NCI-H1092 treated with DMSO at 0.1 percent for 48 hours (cell line): ENCODE measurements around the gene ERFL.

Source experiments
- DNase-seq: peaks from one replicate; lab custom pipeline; 2025; lab: John Stamatoyannopoulos, UW

Gene ERFL

GRCh38 chr19:41897820-41898219 is 30.4 kb downstream of the ERFL start:
- DNase-seq, result no peak

DNA sequence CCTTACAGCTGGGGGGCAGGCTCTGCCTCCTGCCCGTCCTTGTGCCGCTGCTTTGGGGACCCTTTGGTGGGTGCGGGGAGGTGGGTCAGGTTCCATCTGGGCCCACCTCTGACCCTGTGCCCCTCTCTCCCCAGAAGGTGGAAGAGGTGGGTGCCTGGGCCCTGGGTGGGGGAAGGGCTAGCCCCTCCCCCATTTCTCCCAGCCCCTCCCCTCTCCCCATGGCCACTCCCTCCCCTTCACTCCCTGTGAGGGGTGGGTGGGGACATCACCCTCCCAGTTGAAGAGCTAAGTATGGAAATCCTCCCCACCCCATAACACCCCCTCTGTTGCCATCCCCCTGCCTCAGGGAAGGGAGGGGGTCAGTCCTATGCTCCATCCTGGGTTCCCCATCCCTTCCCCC is 31.1 kb downstream of the ERFL start:
- no peak for DNase-seq

DNA sequence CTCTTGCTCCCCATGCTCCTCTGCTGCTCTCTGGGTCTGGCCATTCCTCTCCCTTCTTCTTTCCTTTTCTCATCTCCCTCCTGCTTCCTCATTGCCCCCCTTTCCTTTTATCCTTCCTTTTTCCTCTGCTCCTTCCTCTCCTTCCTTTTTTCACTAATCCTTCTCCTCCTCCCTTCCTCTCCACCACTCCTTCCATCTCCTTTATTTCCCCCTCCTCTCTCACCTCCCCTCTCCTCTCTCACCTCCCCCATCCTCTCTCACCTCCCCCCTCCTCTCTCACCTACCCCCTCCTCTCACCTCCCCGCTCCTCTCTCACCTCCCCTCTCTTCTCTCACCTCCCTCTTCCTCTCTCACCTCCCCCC is 31.7 kb downstream of the ERFL start:
- DNase-seq, result no peak

- no peak for DNase-seq
Observed at GRCh38 chr19:41895745-41896580, 32.3 kb downstream of the ERFL start.

- no peak for DNase-seq
Observed at GRCh38 chr19:41894350-41894749, 33.9 kb downstream of the ERFL start.

DNA sequence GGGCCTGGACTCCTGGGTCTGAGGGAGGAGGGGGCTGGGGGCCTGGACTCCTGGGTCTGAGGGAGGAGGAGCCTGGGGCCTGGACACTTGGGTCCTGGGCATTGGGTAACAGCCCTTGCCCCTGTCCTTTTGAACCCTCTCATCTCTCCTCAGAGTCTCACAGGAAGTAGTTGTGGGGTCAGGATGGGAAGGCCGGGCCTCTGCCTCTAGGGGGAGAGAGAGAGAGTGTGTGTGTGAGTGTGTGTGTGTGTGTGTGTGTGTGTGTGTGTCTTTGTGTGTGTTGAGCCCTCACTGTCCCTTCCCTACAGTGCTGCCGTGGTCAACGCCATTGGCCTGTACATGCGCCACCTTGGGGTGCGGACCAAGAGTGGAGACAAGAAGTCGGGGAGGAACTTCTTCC is 34.4 kb downstream of the ERFL start:
- no peak for DNase-seq

GRCh38 chr19:41892173-41892902 is 35.9 kb downstream of the ERFL start:
- DNase-seq, result no peak

DNA sequence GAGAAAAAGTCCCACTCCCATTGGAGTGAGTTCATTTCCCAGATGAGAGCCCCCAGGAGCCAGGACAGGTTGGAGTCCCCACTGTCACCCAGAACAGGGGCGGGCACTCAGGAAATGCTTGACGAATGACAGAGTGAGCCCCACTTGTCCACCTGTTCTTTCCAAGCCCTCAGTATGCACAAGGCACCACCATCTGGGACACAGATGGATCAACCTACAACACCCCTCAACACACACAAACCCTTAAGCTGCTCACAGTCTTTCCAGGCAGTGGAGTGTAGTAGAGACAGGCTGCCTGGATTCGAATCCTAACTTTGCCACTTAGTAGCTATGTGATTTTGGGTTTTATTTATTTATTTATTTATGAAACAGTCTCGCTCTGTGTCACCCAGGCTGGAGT is 37.3 kb downstream of the ERFL start:
- no peak for DNase-seq

GRCh38 chr19:41889896-41890295 is 38.4 kb downstream of the ERFL start:
- no peak for DNase-seq

GRCh38 chr19:41888926-41889325 is 39.3 kb downstream of the ERFL start:
- DNase-seq, result no peak

GRCh38 chr19:41887711-41888382 is 40.4 kb downstream of the ERFL start:
- no peak for DNase-seq

- no peak for DNase-seq
Observed at GRCh38 chr19:41886761-41887710, 41.2 kb downstream of the ERFL start.

DNA sequence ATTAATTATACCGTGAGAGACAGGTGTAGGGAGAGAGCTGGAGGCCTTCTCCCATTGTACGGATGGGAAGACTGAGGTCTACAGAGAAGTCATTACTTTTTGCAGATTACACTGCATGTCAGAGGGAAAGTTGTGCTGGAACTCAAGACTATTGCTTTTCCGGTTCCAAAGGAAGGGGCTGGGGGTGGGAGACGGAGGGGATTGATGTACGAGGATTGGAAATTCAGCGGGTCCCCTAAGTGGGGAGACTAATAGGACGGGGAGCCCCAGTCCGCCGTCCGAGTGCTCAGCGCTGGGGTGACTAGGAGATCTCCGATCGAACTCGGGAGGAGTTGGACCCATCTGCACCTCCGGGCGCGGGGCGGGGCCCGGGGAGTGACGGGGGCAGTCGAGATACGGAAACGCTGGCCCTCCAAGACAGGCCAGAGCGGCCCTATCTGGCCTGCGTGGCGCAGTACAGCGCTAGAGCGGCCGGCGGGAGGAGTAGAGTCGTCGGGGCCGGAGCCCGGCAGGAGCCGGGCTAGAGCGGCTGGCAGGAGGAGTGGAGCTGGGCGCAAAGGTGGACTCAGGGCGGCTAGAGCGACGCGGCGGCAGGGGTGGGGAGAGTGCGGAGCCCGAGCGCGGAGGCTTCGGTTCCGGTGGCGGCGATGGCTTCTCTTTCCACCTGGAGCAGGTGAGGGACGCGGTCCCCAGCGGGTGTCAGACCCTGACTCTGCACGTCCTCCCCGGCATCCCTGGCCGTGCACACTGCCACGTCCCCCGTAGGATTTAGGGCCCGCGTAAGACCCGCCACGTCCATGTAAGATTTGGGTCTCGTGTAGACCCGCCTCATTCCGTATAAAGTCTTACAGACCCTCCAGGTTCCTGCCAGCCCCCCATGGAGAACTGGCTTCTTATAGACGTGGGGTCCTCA is 44.2 kb downstream of the ERFL start:
- peak; percentile 95 for DNase-seq

DNA sequence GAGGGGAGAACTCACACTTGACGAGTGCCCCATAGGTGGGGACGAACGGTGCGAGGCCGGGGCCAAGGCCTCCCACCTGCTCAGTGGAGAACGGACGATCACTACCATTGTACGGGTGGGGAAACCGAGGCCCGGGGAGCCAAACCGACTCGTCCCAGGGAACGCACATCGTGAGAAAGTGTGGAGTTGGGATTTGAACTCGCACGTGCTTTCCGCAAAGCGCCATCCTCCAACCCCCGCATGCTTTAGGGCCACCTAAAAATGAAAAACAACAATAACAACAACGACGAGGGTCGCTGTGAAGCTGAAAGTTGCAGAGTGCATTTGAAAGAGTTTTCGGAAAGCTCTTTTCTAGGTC is 44.8 kb downstream of the ERFL start:
- no peak for DNase-seq

GRCh38 chr19:41882568-41883462 is 45.4 kb downstream of the ERFL start, which contains the start of gene ARHGEF1:
Gene ARHGEF1, plus strand, starts transcription at chr19:41883184. Its CDS starts 4,899 bp downstream, at chr19:41888083.
- no peak for DNase-seq

DNA sequence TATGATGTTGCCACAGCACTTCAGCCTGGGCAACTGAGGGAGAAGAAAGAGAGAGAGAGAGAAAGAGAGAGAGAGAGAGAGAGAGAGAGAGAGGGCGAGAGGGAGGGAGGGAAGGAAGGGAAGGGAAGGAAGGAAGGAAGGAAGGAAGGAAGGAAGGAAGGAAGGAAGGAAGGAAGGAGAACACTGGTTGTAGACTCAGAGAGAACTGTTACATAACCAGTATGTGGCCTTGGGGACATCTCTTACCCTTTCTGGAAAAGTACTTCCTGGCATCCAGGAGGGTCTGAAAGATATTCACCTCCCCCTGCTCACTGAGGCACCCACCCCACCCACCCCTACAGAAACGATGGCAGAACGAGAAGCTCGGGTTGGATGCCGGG is 47.9 kb downstream of the ERFL start:
- no peak for DNase-seq

- DNase-seq, result no peak
Observed at GRCh38 chr19:41879670-41880328, 48.5 kb downstream of the ERFL start.

DNA sequence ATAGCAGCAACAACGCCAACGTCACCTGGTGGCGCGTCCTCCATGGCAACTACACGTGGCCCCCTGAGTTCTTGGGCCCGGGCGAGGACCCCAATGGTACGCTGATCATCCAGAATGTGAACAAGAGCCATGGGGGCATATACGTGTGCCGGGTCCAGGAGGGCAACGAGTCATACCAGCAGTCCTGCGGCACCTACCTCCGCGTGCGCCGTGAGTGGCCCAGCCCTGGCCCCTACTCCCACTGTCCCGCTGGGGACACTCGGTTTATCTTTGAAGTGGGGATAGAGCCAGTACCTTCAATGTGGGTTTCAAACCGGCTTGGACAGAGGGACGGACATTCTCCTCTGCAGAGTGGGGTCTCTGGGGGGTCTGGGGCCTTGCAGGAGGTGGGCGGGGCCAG is 49.2 kb downstream of the ERFL start:
- no peak for DNase-seq
